Measurements from ENCODE around the gene A2M.
"Not testable (repeated sequence)": the region's sequence is repeated elsewhere in the genome, so short reads cannot be mapped to it uniquely, and the experiment has no call there.

The A2M gene

GRCh38 chr12:9115731-9116559 lies at the start of gene A2M:
Gene A2M, minus strand, starts transcription at chr12:9115919. Its CDS starts 70 bp downstream, at chr12:9115849.
- DNase-seq (ENCODE audit: low read depth in 3 of 3): no peak

DNA sequence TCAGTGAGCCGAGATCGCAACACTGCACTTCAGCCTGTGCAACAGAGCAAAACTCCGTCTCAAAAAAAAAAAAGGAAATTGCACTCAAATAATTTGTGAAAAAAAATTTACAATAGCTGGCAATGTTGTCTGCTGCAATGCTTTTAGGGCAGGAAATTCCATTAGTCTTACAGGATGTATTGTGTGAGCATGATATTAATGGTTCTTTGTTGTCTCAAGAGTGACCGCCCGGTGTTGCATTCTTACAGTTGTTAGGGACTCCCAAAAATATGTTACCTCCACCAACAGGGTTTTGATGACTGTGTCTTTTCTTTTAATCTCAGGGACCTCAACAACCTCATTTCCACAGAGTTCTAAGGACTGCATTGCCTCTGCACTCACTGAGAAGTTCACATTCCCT lies 47.7 kb upstream of the A2M start:
- DNase-seq (ENCODE audit: low read depth in 3 of 3): no peak

GRCh38 chr12:9156119-9156518 lies 40.4 kb upstream of the A2M start:
- DNase-seq (ENCODE audit: low read depth in 3 of 3): no peak

DNA sequence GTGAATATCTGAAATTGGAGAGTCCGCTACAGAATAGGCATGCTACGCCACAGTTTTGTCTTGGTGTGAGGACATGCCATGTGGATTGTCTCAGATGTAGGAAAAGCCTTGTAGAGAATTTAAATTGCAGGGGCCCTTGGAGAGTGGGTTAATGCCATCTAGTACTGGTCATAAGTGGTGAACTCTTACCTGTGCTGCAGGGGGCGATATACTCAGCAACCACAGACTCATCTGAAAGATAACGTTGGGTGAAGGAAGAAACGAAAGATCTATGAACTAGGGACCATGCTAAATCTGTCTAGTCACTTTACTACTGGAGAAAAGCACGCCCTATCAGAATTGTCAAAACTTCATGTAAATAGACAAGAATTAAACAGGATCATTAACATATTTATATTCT lies 33.7 kb upstream of the A2M start:
- DNase-seq (ENCODE audit: low read depth in 3 of 3): no peak

GRCh38 chr12:9148926-9149325 lies 33.2 kb upstream of the A2M start:
- DNase-seq (ENCODE audit: low read depth in 3 of 3): no peak

- no peak for DNase-seq (ENCODE audit: low read depth in 3 of 3)
These were observed 31.7 kb upstream of the A2M start for GRCh38 chr12:9147461-9147860.

DNA sequence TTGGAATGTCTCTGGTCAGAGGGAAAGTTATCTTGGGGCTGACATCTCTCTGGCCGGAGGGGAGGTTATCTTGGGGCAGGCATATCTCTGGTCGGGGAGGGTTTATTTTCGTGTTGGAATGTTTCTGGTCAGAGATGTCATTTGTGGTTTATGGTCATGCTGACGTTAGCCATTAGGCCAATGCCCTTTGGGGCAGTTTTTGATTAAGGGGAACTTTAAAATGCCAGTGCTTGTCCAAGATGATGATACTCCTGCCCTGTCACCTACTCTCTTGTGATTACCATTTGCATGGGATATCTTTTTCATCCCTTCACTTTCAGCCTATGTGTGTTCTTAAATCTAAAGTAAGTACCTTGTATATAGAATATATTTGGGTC lies 29.0 kb upstream of the A2M start:
- DNase-seq (ENCODE audit: low read depth in 3 of 3): no peak

DNA sequence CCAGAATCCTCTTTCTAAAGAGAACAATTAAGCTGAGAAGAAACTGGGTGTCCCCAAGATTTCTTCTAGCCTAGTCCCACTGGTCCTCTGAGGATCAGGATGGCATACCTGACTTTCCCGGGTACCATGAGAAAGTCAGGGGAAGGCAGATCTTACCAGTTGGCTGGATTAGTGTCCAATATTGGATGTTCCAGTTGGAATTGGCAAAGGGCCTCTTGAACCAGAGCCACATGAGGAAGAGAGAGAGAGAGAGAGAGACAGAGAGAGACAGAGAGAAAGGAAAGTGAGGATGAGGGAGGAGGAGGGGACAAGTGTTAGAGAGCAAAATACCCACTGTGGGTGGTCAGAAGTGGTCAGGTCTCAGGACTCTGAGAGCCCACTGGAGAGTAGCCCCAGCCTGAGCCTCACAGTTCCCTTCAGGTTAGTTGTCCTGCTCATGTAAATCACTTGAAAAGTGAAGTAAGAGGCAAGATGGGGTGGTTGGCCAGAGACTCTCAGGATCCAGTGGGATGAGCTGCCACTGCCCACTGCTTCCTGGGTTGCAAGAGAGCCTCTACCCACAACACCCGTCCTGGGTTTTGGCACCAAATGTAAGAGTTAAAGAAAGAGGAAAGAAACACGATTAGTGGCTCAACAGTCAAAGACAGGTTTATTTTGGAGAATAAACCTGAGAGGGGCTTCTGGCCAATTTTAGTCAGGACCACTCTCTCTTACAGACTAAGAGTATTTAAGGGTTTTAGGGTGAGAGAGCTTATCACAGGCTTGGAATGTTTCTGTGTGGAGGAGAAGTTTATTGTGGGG lies 28.4 kb upstream of the A2M start:
- no peak for DNase-seq (ENCODE audit: low read depth in 3 of 3)

DNA sequence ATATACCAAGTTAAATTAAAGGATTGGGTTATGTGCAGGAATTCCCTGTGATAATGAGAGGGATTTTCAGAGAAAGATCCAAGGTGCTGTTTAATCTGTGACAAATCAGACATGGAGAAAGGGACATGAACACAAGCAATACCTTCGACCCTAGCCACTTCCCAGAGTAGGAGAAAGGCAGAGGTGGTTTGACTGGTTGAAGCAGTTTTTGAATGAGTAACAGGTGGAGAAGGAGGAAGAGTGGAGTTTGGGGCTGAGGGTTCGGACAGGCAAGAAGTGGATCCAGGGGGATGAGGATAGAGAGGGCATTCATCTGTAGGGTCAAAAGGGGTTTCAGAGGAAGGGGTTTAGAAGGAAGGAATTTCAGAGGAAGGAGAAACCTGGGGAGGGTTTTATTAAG lies 27.4 kb upstream of the A2M start:
- no peak for DNase-seq (ENCODE audit: low read depth in 3 of 3)

- not testable (repeated sequence) for DNase-seq (ENCODE audit: low read depth in 3 of 3)
These were observed 24.0 kb upstream of the A2M start for GRCh38 chr12:9139588-9140290.

DNA sequence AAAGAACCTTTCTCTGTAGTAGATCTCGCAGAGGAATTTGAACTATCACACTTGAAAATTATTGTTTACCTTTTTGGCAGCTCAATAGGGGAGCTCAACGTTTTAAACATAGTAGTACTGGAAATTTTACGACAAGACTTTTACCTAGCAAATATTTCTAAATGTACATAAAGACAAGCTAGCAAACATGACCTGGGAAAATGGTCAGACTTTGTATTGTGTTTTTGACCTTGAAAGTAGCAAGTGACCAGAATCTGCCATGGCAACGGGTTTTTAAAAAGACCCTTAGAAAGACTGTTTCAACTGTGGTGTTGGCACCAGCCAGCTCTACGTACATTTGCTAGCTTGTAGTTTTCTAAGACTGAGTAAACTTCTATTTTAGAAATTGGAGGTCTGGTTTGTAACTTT lies 20.2 kb upstream of the A2M start:
- DNase-seq (ENCODE audit: low read depth in 3 of 3): no peak

DNA sequence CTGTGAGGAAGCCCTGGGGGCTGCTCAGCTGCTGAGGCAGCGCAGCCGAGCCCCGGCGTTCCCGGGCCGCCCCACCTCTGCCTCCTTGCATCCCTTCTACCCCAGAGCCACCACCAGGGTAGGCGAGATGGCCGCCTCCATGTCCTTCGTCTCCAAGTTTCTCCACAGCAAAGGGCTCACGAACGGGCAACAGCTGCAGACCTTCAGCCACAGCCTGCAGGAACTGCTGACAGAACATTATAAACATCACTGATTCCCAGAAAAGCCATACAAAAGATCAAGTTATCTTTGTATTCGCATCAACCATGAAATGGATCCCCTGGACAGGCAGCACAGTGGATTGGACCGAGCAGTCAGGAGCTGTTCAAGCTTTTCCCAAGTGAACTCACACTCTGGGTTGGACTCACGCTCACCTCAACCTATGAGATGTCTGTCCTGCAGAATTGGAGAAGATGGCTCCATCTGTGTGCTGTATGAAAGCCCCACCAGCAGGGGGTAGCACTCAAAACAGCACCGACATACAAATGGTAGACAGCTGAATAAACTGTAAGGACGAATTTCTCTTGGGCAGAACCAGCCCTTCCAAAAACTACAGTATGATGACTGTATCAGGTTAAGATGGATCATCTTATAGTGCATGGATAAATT lies 19.4 kb upstream of the A2M start:
- no peak for DNase-seq (ENCODE audit: low read depth in 3 of 3)

DNA sequence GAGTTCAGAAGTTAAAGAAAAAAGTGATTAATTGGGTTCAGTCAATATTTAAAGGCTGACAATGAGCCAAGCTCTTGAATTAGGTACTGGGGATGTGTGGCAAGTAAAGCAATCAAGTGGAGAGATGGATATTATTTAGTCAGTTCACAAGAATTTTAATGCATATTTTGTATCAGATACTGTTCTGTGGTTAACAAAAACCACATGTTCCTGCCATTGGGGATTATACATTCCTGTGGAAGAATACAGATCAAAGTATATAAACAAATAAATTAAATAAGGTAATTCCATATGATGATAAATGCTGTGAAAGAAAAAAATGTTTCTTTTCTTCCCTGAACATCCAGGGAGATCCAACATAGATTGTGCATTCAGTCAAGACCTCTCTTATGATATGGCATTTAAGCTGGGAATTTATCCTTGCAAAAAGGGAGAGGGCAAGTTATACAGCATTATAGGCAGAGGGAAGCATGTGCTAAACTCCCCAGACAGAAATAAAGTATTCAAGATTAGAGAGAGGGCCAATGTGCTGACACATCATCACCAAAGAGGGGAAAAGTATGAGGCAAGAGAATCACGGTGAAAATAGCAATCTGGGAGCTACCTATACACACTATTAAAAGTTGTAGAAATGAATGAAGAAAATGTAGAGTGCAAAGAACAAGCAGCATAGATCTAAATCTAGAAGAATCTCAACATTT lies 17.6 kb upstream of the A2M start:
- no peak for DNase-seq (ENCODE audit: low read depth in 3 of 3)

DNA sequence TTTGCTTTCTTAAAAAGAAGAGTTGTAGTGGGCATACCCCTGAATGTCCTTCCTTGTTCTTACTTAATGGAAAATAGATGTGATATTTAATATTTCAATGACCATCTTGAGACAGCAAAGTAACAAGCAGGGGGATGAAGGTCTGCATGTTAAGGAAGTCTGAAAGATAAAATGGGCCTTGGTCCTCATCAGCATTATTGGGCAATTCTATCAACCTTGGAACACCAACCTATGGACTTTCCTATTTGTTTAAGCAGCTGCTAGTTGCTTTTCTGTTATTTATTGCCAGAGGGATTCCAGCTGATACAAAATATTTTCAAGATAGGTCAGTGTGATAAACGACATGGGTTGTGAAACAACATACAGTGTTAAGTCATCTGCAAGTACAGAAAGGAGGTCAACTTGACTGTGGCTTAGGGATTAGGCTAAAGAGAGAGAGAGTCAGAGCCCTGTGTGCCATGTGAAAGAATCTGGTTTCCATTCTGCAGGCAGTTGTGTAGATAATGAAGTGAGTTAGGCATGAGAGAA lies 16.4 kb upstream of the A2M start:
- no peak for DNase-seq (ENCODE audit: low read depth in 3 of 3)

DNA sequence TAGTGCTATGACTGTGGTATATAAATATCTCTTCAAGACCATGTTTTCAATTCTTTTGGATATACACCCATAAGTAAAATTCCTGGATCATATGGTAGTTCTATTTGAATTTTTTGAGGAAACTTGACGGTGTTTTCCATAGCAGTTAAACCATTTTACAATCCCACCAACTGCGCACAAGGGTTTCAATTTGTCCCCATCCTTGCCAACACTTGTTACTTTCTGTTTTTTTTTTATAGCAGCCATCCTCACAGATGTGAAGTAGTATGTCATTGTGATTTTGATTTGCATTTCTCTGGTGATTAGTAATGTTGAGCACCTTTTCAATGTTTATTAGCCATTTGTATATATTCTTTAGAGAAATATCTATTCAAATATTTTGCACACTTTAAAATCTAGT lies 14.5 kb upstream of the A2M start:
- DNase-seq (ENCODE audit: low read depth in 3 of 3): no peak

DNA sequence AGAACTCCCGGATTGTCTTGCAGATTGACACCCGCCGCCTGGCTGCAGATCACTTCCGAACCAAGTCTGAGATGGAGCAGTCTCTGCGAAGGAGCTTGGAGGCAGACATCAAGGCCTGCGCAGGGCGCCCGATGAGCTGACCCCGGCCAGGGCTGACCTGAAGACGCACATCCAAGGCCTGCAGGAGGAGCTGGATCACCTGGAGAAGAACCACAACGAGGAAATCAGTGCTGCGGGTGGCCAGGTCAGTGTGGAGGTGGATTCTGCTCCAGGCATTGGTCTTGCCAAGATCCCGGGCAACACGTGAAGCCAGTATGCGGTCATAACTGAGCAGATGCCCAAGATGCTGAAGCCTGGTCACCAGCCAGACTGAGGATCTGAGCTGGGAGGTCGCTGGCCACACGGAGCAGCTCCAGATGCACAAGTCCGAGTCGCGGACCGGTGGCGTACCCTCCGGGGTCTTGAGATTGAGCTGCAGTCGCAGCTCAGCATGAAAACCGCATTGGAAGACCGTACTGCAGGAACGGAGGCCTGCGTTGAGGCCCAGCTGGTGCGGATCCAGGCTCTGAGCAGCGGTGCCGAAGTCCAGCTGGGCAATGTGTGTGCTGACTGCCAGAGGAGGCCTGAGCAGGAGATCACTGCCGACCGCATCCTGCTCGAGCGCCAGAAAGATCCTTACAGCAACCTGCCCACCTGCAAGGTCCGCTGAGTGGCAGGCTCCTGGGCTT lies 12.4 kb upstream of the A2M start:
- no peak for DNase-seq (ENCODE audit: low read depth in 3 of 3)

- DNase-seq (ENCODE audit: low read depth in 3 of 3): no peak
These were observed 11.8 kb upstream of the A2M start for GRCh38 chr12:9127484-9127883.

GRCh38 chr12:9124383-9125031 lies 8.8 kb upstream of the A2M start:
- DNase-seq (ENCODE audit: low read depth in 3 of 3): no peak

DNA sequence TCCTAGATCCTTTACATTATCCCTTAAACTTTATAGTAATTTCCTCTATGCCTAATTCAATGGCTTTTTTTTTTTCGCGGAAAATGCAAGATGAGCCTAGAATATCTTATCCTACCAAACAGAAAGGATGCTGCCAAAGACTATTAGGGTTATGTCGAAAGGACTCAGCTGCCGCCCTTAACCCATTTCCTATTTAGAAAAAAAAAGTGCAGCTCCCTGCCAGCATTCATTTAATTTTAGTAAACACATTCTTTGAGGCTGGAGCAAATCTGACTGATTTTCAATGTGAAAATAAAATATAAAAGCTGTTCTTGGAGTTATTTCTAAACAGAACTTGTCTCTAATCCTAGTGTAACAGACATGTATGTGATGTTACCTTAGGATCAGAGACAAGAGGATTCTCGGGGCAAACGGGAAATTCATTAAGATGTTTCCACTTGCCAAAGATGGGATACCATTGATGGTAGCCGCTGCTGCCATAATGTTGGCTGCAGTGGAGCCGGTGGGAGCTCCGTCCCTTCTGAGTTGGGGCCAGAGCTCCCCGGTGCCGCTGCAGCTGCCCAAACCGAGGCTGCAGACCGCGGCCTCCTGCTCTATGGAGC lies 8.2 kb upstream of the A2M start:
- no peak for DNase-seq (ENCODE audit: low read depth in 3 of 3)
